WTC11 (cell line): ENCODE results near the gene LOX.

Experiments
- ATF1 ChIP-seq: sonication (generic); formaldehyde crosslinking; IDR thresholded peaks from 2 replicates; pipeline ENCODE4 v1.8.1; 2023; ENCODE audit warnings: mild to moderate bottlenecking, moderate library complexity, missing genetic modification reagents
- ATF2 ChIP-seq: sonication (generic); formaldehyde crosslinking; IDR thresholded peaks from 2 replicates; pipeline ENCODE4 v1.8.1; 2022; ENCODE audit warnings: low read depth, missing genetic modification reagents, borderline replicate concordance
- CREB1 ChIP-seq: sonication (generic); formaldehyde crosslinking; IDR thresholded peaks from 2 replicates; pipeline ENCODE4 v1.8.0; 2023; ENCODE audit warnings: mild to moderate bottlenecking, missing genetic modification reagents
- CTCF ChIP-seq: fragments of 200-600 bp; IDR thresholded peaks from 2 replicates; pipeline ENCODE4 v1.8.0; 2022; ENCODE audit warnings: antibody characterized with exemption
- ELF4 ChIP-seq: sonication (generic); formaldehyde crosslinking; IDR thresholded peaks from 2 replicates; pipeline ENCODE4 v1.8.1; 2022; ENCODE audit warnings: low read depth, mild to moderate bottlenecking, moderate library complexity, missing genetic modification reagents
- ETV6 ChIP-seq: sonication (generic); formaldehyde crosslinking; IDR thresholded peaks from 2 replicates; pipeline ENCODE4 v1.8.1; 2022; ENCODE audit warnings: mild to moderate bottlenecking, missing genetic modification reagents
- FOXJ3 ChIP-seq: sonication (generic); formaldehyde crosslinking; IDR thresholded peaks from 2 replicates; pipeline ENCODE4 v1.9.0; 2021; ENCODE audit warnings: missing genetic modification reagents, mild to moderate bottlenecking, borderline replicate concordance
- JUN ChIP-seq: sonication (generic); formaldehyde crosslinking; IDR thresholded peaks from 2 replicates; pipeline ENCODE4 v1.8.0; 2023; ENCODE audit warnings: mild to moderate bottlenecking, missing genetic modification reagents
- TCF7 ChIP-seq: sonication (generic); formaldehyde crosslinking; IDR thresholded peaks from 2 replicates; pipeline ENCODE4 v1.8.0; 2022; ENCODE audit warnings: mild to moderate bottlenecking, low read depth, missing genetic modification reagents, moderate library complexity
- USF1 ChIP-seq: sonication (generic); formaldehyde crosslinking; IDR thresholded peaks from 2 replicates; pipeline ENCODE4 v1.8.0; 2022; ENCODE audit warnings: mild to moderate bottlenecking, missing genetic modification reagents

GRCh38 chr5:122107016-122107415 lies 29.0 kb upstream of the LOX start:
- TF ChIP-seq CTCF = no peak
- TF ChIP-seq ATF2 (CRISPR knock-in tag) = no peak
- no peak for TF ChIP-seq CREB1 (CRISPR knock-in tag)
- no peak for TF ChIP-seq ATF1 (CRISPR knock-in tag)
- TF ChIP-seq USF1 (CRISPR knock-in tag) = no peak
- no peak for TF ChIP-seq ELF4 (CRISPR knock-in tag)
- TF ChIP-seq TCF7 (CRISPR knock-in tag) = no peak
- no peak for TF ChIP-seq ETV6
- no peak for TF ChIP-seq FOXJ3
- TF ChIP-seq JUN (CRISPR knock-in tag) = no peak
